Lung (tissue), 12 donors: ENCODE data around the gene CFAP251. TPM values are rescaled to one million over a fixed set of nuclear protein-coding genes. Genes with fewer than 3 reads are reported as not detected.

Source experiments
- ATAC-seq: fragments of 200-7000 bp; cut with Tn5 transposase; one replicate; pipeline ENCODE4 v1.9.1; 2020; ENCODE audit warnings: moderate number of reproducible peaks; ENCODE audit not compliant: insufficient read depth, low FRiP score
- DNase-seq, 3 donors: peaks; one replicate each; pipeline ENCODE4 v3.0.0-alpha.2; 2013 to 2017
- H3K27ac ChIP-seq, 2 donors: one replicate each; pipeline ENCODE4 v1.5.1; 2013; ENCODE audit warnings: mild to moderate bottlenecking in 2 of 2, moderate library complexity in 2 of 2, control low read depth in 1 of 2, inconsistent platforms in 1 of 2, low read depth in 1 of 2, low read length in 1 of 2
- H3K27me3 ChIP-seq, 3 donors: one replicate each; pipeline ENCODE4 v1.5.1; 2013; ENCODE audit warnings: low read length in 2 of 3; ENCODE audit not compliant: control insufficient read depth in 3 of 3, insufficient read depth in 3 of 3
- H3K36me3 ChIP-seq, 4 donors: one replicate each; pipeline ENCODE4 v1.5.1; 2013; ENCODE audit warnings: low read length in 4 of 4, mild to moderate bottlenecking in 1 of 4, moderate library complexity in 1 of 4; ENCODE audit not compliant: control insufficient read depth in 4 of 4, insufficient read depth in 4 of 4
- H3K4me1 ChIP-seq, 5 donors: one replicate each; pipeline ENCODE4 v1.5.1; 2013; ENCODE audit warnings: low read length in 5 of 5, mild to moderate bottlenecking in 2 of 5, moderate library complexity in 1 of 5; ENCODE audit not compliant: control insufficient read depth in 5 of 5, insufficient read depth in 5 of 5
- H3K4me3 ChIP-seq: one replicate; pipeline ENCODE4 v1.5.1; 2013; ENCODE audit warnings: mild to moderate bottlenecking, control low read depth, moderate library complexity
- H3K9ac ChIP-seq, 2 donors: one replicate each; pipeline ENCODE4 v1.5.1; 2013; ENCODE audit warnings: low read length in 2 of 2, control low read depth in 1 of 2; ENCODE audit not compliant: insufficient read depth in 1 of 2
- H3K9me3 ChIP-seq, 4 donors: one replicate each; pipeline ENCODE4 v1.5.1; 2013; ENCODE audit warnings: low read length in 3 of 4, mild to moderate bottlenecking in 1 of 4, moderate library complexity in 1 of 4; ENCODE audit not compliant: control insufficient read depth in 4 of 4, insufficient read depth in 3 of 4
- WGBS, 2 donors: extraction: QIAGEN DNeasy Blood & Tissue Kit; methylation state at CpG; one replicate each; pipeline ENCODE4 v1.1.7; 2013; 5-methylcytosine and 5-hydroxymethylcytosine counted together
- polyA plus RNA-seq, 2 donors: library from polyadenylated mRNA; stranded (reverse); fragments of 200-250 nt; gene quantifications; one replicate each; pipeline ENCODE4 v1.2.1, GENCODE V29; 2013
- total RNA-seq, 2 donors: library from RNA; depleted of rRNA in 1 of 2; stranded (reverse); fragments of >200 nt in 1 of 2; gene quantifications; one replicate each; pipeline ENCODE4 v1.2.1, GENCODE V29; 2014 to 2021
- TF ChIP-seq, protein P1 (sequence below): IDR thresholded peaks from 2 replicates; pipeline ENCODE4 v1.5.1; 2012; ENCODE audit warnings: mild to moderate bottlenecking; ENCODE audit errors: control extremely low read depth, extremely low read depth
- donor health status: control.
- donor health status: control.
- donor health status: Bipolar disorder and iron deficiency.
- donor health status: healthy.
- donor health status: DM: yes; HTN: yes; CAD: no.

The CFAP251 gene
- total and polyA plus RNA-seq, 4 donors: 6.9 to 35.4 (median 15.6) TPM

DNA sequence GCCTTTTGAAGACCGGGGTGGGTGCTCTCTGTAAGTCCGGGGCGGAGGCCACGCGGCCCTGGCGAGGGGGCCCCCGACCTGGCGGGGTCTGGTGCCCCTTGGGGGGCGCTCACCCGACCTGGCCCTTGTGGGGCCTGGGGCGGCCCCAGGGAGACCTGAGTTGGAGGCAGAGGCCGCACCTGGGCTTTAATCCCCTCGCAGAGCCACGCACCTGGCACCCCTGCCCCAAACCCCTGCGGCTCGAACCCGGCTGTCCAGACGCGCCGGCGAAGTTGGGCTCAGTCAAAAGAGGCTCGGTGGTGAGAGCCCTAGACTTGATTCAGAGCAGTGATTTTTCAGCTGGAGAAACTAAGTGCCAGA is 267 bp downstream of the CFAP251 start:
- Histone ChIP-seq H3K4me3 (peak overlapping the region; percentile 35), H3K27ac (peak overlapping the region; percentile 42 to 84), H3K9me3 (no peaks in the 10 kb centered on the region), H3K27me3 (no peaks in the 10 kb centered on the region), H3K9ac (peak overlapping the region in 1 of 2 donors; percentile 49), H3K4me1 (peaks cover 0 to 9% (median 3%) of the 10 kb centered on the region in 5 donors), H3K36me3 (peaks cover 6 to 19% (median 15%) of the 10 kb centered on the region in 4 donors)
- WGBS, 2 donors: 24% methylated on average over 19 to 22 of the region's 22 CpGs
- DNase-seq (peak in 1 of 3 donors; percentile 14), ATAC-seq (no peak)
- TF ChIP-seq, protein P1, sequence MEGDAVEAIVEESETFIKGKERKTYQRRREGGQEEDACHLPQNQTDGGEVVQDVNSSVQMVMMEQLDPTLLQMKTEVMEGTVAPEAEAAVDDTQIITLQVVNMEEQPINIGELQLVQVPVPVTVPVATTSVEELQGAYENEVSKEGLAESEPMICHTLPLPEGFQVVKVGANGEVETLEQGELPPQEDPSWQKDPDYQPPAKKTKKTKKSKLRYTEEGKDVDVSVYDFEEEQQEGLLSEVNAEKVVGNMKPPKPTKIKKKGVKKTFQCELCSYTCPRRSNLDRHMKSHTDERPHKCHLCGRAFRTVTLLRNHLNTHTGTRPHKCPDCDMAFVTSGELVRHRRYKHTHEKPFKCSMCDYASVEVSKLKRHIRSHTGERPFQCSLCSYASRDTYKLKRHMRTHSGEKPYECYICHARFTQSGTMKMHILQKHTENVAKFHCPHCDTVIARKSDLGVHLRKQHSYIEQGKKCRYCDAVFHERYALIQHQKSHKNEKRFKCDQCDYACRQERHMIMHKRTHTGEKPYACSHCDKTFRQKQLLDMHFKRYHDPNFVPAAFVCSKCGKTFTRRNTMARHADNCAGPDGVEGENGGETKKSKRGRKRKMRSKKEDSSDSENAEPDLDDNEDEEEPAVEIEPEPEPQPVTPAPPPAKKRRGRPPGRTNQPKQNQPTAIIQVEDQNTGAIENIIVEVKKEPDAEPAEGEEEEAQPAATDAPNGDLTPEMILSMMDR: no peak

DNA sequence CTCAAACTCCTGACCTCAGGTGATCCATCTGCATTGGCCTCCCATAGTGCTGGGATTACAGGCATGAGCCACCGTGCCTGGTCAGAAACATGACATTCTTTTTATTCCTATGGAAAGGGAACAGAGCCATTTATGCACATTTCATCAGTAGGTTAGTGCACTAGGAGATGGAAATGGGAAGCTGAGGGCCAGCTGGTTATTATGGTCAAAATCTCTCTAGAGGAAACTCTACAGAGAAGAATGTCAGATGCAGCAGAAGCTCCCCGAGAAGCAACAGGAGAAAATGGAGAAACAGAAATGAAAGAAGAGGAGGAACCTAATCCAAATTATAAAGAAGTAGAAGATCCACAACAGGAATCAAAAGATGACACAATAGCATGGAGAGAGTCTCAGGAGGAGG is 2.7 kb downstream of the CFAP251 start:
- DNase-seq: no peak
- H3K27me3 ChIP-seq: no peaks in the 10 kb centered on the region
- H3K9ac ChIP-seq: no peak overlapping the region
- 61 to 69% methylated on average over 2 of the region's 2 CpGs for WGBS, 2 donors
- H3K4me1 ChIP-seq: peaks cover 0 to 19% (median 6%) of the 10 kb centered on the region in 5 donors
- peaks cover 4 to 10% (median 8%) of the 10 kb centered on the region in 4 donors for H3K36me3 ChIP-seq
- TF ChIP-seq, protein P1: no peak
- H3K27ac ChIP-seq: no peak overlapping the region
- H3K9me3 ChIP-seq: no peaks in the 10 kb centered on the region
- ATAC-seq: no peak
- no peak overlapping the region for H3K4me3 ChIP-seq

DNA sequence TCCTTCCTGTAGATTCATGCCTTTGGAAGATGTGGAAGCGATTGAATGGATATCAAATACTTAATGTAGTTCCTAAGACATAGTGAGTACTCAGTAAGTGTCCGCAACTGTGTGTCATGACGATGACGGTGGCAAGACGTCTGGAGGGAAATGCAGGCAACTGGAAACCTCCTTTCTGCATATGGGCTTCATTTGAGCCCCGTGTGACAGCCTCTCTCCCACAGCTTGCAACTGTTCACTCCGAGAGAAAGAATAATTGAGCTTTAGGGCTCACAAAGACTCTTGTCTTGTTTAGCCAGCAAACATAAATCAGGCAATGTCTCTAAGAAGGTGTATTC is 6.9 kb downstream of the CFAP251 start:
- 47 to 65% methylated on average over 7 of the region's 7 CpGs for WGBS, 2 donors
- Histone ChIP-seq H3K4me3 (no peak overlapping the region), H3K27me3 (no peaks in the 10 kb centered on the region), H3K27ac (peak overlapping the region in 1 of 2 donors; percentile 80), H3K9ac (no peak overlapping the region), H3K9me3 (no peaks in the 10 kb centered on the region), H3K4me1 (peaks cover 0 to 10% (median 4%) of the 10 kb centered on the region in 5 donors), H3K36me3 (no peaks in the 10 kb centered on the region)
- DNase-seq (peak in 2 of 3 donors; percentile 22 to 30), ATAC-seq (no peak)
- TF ChIP-seq, protein P1: no peak
